IPS DF 4.7 (cell line): ENCODE data around the gene OPA3.

Experiments
- DNase-seq: peaks from one replicate; pipeline ENCODE4 v3.0.0-alpha.2; 2013; ENCODE audit warnings: low spot score; ENCODE audit errors: extremely low read depth

Gene OPA3

GRCh38 chr19:45598267-45599001 lies 13.8 kb upstream of the OPA3 start:
- DNase-seq, result no peak

- DNase-seq, result no peak
Measured at GRCh38 chr19:45597425-45598111, 13.0 kb upstream of the OPA3 start.

GRCh38 chr19:45595814-45596213 lies 11.2 kb upstream of the OPA3 start:
- DNase-seq, result no peak

GRCh38 chr19:45593520-45593919 lies 8.9 kb upstream of the OPA3 start:
- no peak for DNase-seq

GRCh38 chr19:45592366-45592765 lies 7.8 kb upstream of the OPA3 start:
- no peak for DNase-seq

- no peak for DNase-seq
Measured at GRCh38 chr19:45591638-45592005, 7.0 kb upstream of the OPA3 start.

GRCh38 chr19:45591004-45591637 lies 6.5 kb upstream of the OPA3 start:
- DNase-seq, result no peak

- DNase-seq, result no peak
Measured at GRCh38 chr19:45590300-45591003, 5.8 kb upstream of the OPA3 start.

GRCh38 chr19:45589768-45590167 lies 5.2 kb upstream of the OPA3 start:
- no peak for DNase-seq

- no peak for DNase-seq
Measured at GRCh38 chr19:45587873-45588272, 3.3 kb upstream of the OPA3 start.

GRCh38 chr19:45585158-45585577 lies 566 bp upstream of the OPA3 start:
- DNase-seq, result no peak

GRCh38 chr19:45581576-45581975 lies 3.0 kb downstream of the OPA3 start:
- no peak for DNase-seq

GRCh38 chr19:45578861-45579260 lies 5.7 kb downstream of the OPA3 start:
- no peak for DNase-seq

- DNase-seq, result no peak
Measured at GRCh38 chr19:45577111-45577905, 7.3 kb downstream of the OPA3 start.

GRCh38 chr19:45576682-45577081 lies 7.9 kb downstream of the OPA3 start:
- DNase-seq, result no peak

- DNase-seq, result no peak
Measured at GRCh38 chr19:45575216-45575615, 9.4 kb downstream of the OPA3 start.

- DNase-seq, result no peak
Measured at GRCh38 chr19:45574526-45574925, 10.1 kb downstream of the OPA3 start.

- no peak for DNase-seq
Measured at GRCh38 chr19:45571457-45572220, 13.0 kb downstream of the OPA3 start.

- no peak for DNase-seq
Measured at GRCh38 chr19:45569619-45570421, 14.8 kb downstream of the OPA3 start.

GRCh38 chr19:45568732-45569131 lies 15.9 kb downstream of the OPA3 start:
- no peak for DNase-seq
